Breast epithelium (tissue), 4 donors: ENCODE measurements around the gene LDHB. TPM values are rescaled to one million over a fixed set of nuclear protein-coding genes. Genes with fewer than 3 reads are reported as not detected.

ENCODE experiments used
- DNase-seq, 2 donors: peaks; one replicate each; pipeline ENCODE4 v3.0.0-alpha.2; 2019; ENCODE audit warnings: low spot score in 2 of 2
- H3K27ac ChIP-seq, 2 donors: fragments of 200-600 bp; sonication (generic) in 1 of 2; one replicate each; pipeline ENCODE4 v1.5.1; 2016 to 2019; ENCODE audit warnings: mild to moderate bottlenecking in 1 of 2
- H3K27me3 ChIP-seq, 2 donors: fragments of 200-600 bp; sonication (generic) in 1 of 2; one replicate each; pipeline versions ENCODE4 v1.5.1 to v1.6.0; 2017 to 2019; ENCODE audit warnings: control low read depth in 1 of 2, mild to moderate bottlenecking in 1 of 2
- H3K36me3 ChIP-seq: fragments of 200-600 bp; one replicate; pipeline ENCODE4 v1.5.1; 2019
- H3K4me1 ChIP-seq, 2 donors: fragments of 200-600 bp; sonication (generic); one replicate each; pipeline ENCODE4 v1.5.1; 2016 to 2019; ENCODE audit warnings: control low read depth in 1 of 2
- H3K4me3 ChIP-seq, 3 donors: fragments of 200-600 bp; sonication (generic); 1 replicate in 2 of 3; 2 replicates in 1 of 3; pipeline ENCODE4 v1.5.1; 2016 to 2019; ENCODE audit warnings: mild to moderate bottlenecking in 3 of 3, moderate library complexity in 2 of 3
- H3K9me3 ChIP-seq, 2 donors: fragments of 200-600 bp; sonication (generic) in 1 of 2; one replicate each; pipeline ENCODE4 v1.5.1; 2016 to 2019; ENCODE audit warnings: control low read depth in 1 of 2
- POLR2A ChIP-seq: fragments of 450-650 bp; IDR thresholded peaks from one replicate; pipeline ENCODE4 v1.6.1; 2016; ENCODE audit warnings: antibody characterized with exemption, mild to moderate bottlenecking, moderate library complexity
- POLR2AphosphoS5 ChIP-seq, 3 donors: sonication (generic); formaldehyde crosslinking; IDR thresholded peaks; one replicate each; pipeline ENCODE4 v1.6.1; 2017; ENCODE audit warnings: antibody characterized with exemption in 3 of 3
- intact Hi-C: fragments of 100-400 bp; cut with DNase I; formaldehyde crosslinking; loops from one replicate; pipeline ENCODE4 v1.15.1; 2023; ENCODE audit warnings: low total_unique reads
- total RNA-seq, 3 donors: library from RNA; depleted of rRNA; stranded (reverse); fragments of >200 nt; gene quantifications; one replicate each; pipeline ENCODE4 v1.1.0, GENCODE V29; 2016
- TF ChIP-seq, protein P1 (sequence below), 3 donors: fragments of 450-650 bp; IDR thresholded peaks; one replicate each; pipeline ENCODE4 v1.5.1; 2016 to 2017; ENCODE audit warnings: antibody characterized with exemption in 3 of 3, mild to moderate bottlenecking in 3 of 3, moderate library complexity in 3 of 3

Gene LDHB
- total RNA-seq, 3 donors from 2014 or later = 235 to 1,093 (median 257) TPM

GRCh38 chr12:21585485-21585884 lies 72.2 kb downstream of the LDHB start:
- intact Hi-C loops = no loop called here
- TF ChIP-seq POLR2A (no peak), POLR2AphosphoS5 (IDR thresholded peaks at IDR 0.05) (no peak)
- TF ChIP-seq, protein P1, sequence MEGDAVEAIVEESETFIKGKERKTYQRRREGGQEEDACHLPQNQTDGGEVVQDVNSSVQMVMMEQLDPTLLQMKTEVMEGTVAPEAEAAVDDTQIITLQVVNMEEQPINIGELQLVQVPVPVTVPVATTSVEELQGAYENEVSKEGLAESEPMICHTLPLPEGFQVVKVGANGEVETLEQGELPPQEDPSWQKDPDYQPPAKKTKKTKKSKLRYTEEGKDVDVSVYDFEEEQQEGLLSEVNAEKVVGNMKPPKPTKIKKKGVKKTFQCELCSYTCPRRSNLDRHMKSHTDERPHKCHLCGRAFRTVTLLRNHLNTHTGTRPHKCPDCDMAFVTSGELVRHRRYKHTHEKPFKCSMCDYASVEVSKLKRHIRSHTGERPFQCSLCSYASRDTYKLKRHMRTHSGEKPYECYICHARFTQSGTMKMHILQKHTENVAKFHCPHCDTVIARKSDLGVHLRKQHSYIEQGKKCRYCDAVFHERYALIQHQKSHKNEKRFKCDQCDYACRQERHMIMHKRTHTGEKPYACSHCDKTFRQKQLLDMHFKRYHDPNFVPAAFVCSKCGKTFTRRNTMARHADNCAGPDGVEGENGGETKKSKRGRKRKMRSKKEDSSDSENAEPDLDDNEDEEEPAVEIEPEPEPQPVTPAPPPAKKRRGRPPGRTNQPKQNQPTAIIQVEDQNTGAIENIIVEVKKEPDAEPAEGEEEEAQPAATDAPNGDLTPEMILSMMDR (IDR thresholded peaks at IDR 0.05) = no peak
- Histone ChIP-seq H3K27ac (no peak overlapping the region), H3K27me3 (no peaks in the 10 kb centered on the region), H3K4me1 (no peaks in the 10 kb centered on the region), H3K36me3 (no peaks in the 10 kb centered on the region), H3K9me3 (peaks cover 0 to 3% of the 10 kb centered on the region in 2 donors), H3K4me3 (no peak overlapping the region)
- DNase-seq = no peak

Other genes with a start within 250 kb of the LDHB start
- gene PYROXD1, start 220.2 kb downstream of the LDHB start, total RNA-seq = 10 to 100 TPM; 23.6 to 37.9 (median 30.4) TPM
- 10 to 100 TPM; 33.8 to 46.2 (median 37.0) TPM for gene RECQL, start 156.2 kb downstream of the LDHB start, total RNA-seq
- gene GOLT1B, start 156.1 kb downstream of the LDHB start, total RNA-seq = 10 to 100 TPM; 24.9 to 32.6 (median 30.9) TPM
- gene SPX, start 131.5 kb downstream of the LDHB start, total RNA-seq = 10 to 100 TPM in 1 of 3 donors, 1 to 10 TPM in 2; 1.0 to 84.3 (median 1.3) TPM
- gene GYS2, start 53.0 kb downstream of the LDHB start, total RNA-seq = 10 to 100 TPM in 1 of 3 donors, under 1 TPM in 1, not detected in 1; 0.15 to 11.4 TPM
- 10 to 100 TPM in 2 of 3 donors, 1 to 10 TPM in 1; 8.6 to 34.1 (median 19.2) TPM for gene KCNJ8, start 116.9 kb upstream of the LDHB start, total RNA-seq